GM12878 (cell line): Measurements from ENCODE around the gene RBMS3.

ENCODE experiments used
- CBX5 ChIP-seq: sonication (generic); IDR thresholded peaks from 2 replicates; pipeline ENCODE4 v1.6.1; 2016; ENCODE audit warnings: low read depth, moderate library complexity, mild to moderate bottlenecking, inconsistent platforms
- CEBPB ChIP-seq, 2 experiments: fragments of 150-350 bp in 1 of 2; IDR thresholded peaks; 2 replicates each; pipeline ENCODE4 v1.6.1; 2012 to 2014; ENCODE audit warnings: low read depth in 2 of 2, low read length in 2 of 2, borderline replicate concordance in 1 of 2, inconsistent platforms in 1 of 2
- CTCF ChIP-seq, 3 experiments: IDR thresholded peaks in 2 of 3; conservative IDR thresholded peaks in 1 of 3; 2 replicates each; pipeline ENCODE4 v1.5.1; 2011; ENCODE audit warnings: low read depth in 3 of 3, low read length in 3 of 3, mild to moderate bottlenecking in 3 of 3, control low read depth in 2 of 3, moderate library complexity in 2 of 3, inconsistent platforms in 1 of 3, mixed read lengths in 1 of 3; ENCODE audit not compliant: control insufficient read depth in 2 of 3, insufficient read depth in 1 of 3; ENCODE audit errors: extremely low read depth in 1 of 3
- EZH2 ChIP-seq: IDR thresholded peaks from 2 replicates; pipeline ENCODE4 v1.6.1; 2012; ENCODE audit warnings: low read depth, mild to moderate bottlenecking, control low read depth, inconsistent platforms, low read length, borderline replicate concordance; ENCODE audit not compliant: control insufficient read depth
- RAD21 ChIP-seq: IDR thresholded peaks from 2 replicates; pipeline ENCODE4 v1.6.1; 2011; ENCODE audit warnings: mild to moderate bottlenecking, low read depth, low read length, moderate library complexity; ENCODE audit not compliant: insufficient read depth
- REST ChIP-seq: IDR thresholded peaks from 2 replicates; pipeline ENCODE4 v1.6.1; 2012; ENCODE audit warnings: mild to moderate bottlenecking, low read depth, low read length
- USF2 ChIP-seq: IDR thresholded peaks from 2 replicates; pipeline ENCODE4 v1.6.1; 2011; ENCODE audit warnings: low read depth, low read length, improper control_type of control experiment, borderline replicate concordance

- no peak for TF ChIP-seq REST
- TF ChIP-seq EZH2, result no peak
- TF ChIP-seq RAD21, result no peak
- no peak for TF ChIP-seq CBX5
- TF ChIP-seq CTCF (IDR thresholded peaks at IDR 0.05 in 2 of 3, conservative IDR thresholded peaks at IDR 0.05 in 1 of 3; ENCODE audit: control insufficient read depth in 2 of 3, extremely low read depth in 1 of 3, insufficient read depth in 1 of 3, low read depth in 3 of 3, low read length in 3 of 3), result no peak
- TF ChIP-seq USF2, result no peak
- TF ChIP-seq CEBPB (IDR thresholded peaks at IDR 0.05; ENCODE audit: borderline replicate concordance in 1 of 2, low read depth in 2 of 2, low read length in 2 of 2), result no peak
Measured at GRCh38 chr3:29255854-29256696, 24.8 kb upstream of the RBMS3 start.
